Measurements from ENCODE around the gene DOK7.

Gene DOK7

DNA sequence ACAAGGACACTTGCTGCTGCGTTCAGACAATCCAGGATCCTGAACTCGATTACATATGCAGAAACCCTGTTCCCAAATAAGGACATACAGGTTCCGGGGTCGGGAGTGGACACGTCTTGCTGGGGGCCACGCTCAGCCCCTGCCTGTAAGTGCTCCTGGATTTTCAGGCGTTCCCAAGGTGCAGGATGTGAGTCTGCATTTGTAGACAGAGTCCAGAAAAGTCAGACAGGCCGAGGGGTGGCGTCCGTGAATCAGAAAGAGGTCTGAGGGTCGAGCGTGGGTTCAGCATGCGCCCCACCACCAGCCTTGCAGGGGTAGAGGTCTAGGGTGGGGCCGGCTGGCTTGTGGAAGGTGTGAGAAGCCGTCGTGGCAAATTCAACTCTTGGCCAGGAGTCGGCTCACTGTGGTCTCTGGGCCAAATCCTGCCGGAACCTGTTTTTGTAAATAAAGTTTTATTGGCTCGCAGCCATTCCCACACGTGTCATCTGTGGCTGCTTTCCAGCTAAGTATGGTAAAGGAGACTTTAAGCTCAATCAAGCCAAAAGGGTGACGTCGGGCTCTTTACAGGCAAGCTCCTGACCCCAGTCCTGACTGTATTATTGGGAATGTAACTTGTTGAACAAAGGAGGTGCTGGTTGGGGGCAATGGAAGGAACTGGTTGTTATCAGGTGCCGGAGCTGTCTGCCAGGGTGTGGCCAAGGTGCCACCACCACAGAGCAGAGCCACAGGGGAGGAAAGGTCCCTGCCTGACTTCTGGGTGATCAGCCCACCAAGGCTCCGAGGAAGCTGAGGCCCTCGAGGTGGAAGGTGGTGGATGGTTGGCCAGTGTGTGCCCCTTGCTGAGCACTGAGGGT is 7.4 kb downstream of the DOK7 start:
- no peak for TF ChIP-seq Cebpa-rat (IDR thresholded peaks at IDR 0.05)
- Histone ChIP-seq H3K36me3 (no peaks in the 10 kb centered on the region), H3K4me2 (no peak overlapping the region), H3K27ac (no peak overlapping the region), H3K4me3 (no peak overlapping the region), H4K20me1 (peaks cover 0 to 21% (median 0%) of the 10 kb centered on the region in 11 experiments; a peak in 4 of 22 replicates), H3K9me3 (replicated peaks in 1 of 11) (no peaks in the 10 kb centered on the region), H3K27me3 (peaks cover under 1 to 15% (median 5%) of the 10 kb centered on the region in 11 experiments; a peak in 14 of 22 replicates), H3K4me1 (peaks cover 0 to 38% (median 29%) of the 10 kb centered on the region in 10 experiments; a peak in 15 of 20 replicates), H3K9ac (no peak overlapping the region)

DNA sequence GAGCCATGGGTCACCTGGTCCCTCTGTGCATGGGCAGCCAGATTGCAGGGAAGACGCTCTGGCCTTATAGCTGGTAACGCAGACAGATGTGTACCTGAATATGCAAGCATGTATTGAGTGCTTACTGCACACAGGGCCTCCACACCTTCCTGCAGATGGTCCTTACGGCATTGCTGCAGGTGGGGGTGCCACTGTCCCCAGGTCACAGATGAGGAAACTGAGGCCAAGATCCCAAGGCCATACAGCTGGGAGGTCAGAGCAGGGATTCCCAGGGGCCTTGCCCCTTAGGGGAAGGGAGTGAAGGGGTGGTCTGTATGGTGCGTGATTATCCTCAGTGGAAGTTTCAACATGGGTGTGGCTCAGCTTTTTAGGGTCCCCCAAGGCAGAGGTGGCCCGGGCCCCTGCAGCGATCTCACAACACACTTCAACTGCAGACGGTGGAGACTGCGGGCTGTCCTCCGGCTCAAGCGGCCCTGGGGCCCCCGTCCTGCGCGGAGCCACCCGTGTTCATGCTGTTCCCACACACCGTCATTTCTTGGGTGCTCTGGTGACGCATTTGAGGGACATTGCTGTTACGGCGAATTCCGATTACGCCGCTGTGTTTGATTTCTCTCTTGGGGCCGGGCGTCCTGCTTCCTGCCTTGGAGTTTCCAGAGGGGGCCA is 8.1 kb downstream of the DOK7 start:
- H3K4me1 ChIP-seq, result peaks cover 0 to 31% (median 22%) of the 10 kb centered on the region in 10 experiments; a peak in 15 of 20 replicates
- no peak overlapping the region for H3K27ac ChIP-seq
- H3K4me2 ChIP-seq, result no peak overlapping the region
- peaks cover 0 to 18% (median 0%) of the 10 kb centered on the region in 11 experiments; a peak in 2 of 22 replicates for H4K20me1 ChIP-seq
- H3K9ac ChIP-seq, result no peak overlapping the region
- H3K9me3 ChIP-seq (replicated peaks in 1 of 11), result no peaks in the 10 kb centered on the region
- TF ChIP-seq Cebpa-rat (IDR thresholded peaks at IDR 0.05), result no peak
- H3K36me3 ChIP-seq, result no peaks in the 10 kb centered on the region
- H3K4me3 ChIP-seq, result no peak overlapping the region
- H3K27me3 ChIP-seq, result peaks cover 0 to 7% (median 0%) of the 10 kb centered on the region in 11 experiments; a peak in 2 of 22 replicates

GRCh38 chr4:3471886-3472285 is 8.8 kb downstream of the DOK7 start:
- H3K27me3 ChIP-seq, result peaks cover 0 to 5% (median 3%) of the 10 kb centered on the region in 11 experiments; a peak in 11 of 22 replicates
- H3K27ac ChIP-seq, result no peak overlapping the region
- TF ChIP-seq Cebpa-rat (IDR thresholded peaks at IDR 0.05), result no peak
- no peaks in the 10 kb centered on the region for H3K9me3 ChIP-seq (replicated peaks in 1 of 11)
- H3K4me2 ChIP-seq, result peak overlapping the region in 4 of 11 experiments; percentile 44 to 59 (median 51); a peak in 5 of 22 replicates
- H3K9ac ChIP-seq, result no peak overlapping the region
- peaks cover 0 to 31% (median 22%) of the 10 kb centered on the region in 10 experiments; a peak in 15 of 20 replicates for H3K4me1 ChIP-seq
- no peaks in the 10 kb centered on the region for H3K36me3 ChIP-seq
- H4K20me1 ChIP-seq, result peaks cover 0 to 24% (median 0%) of the 10 kb centered on the region in 11 experiments; a peak in 3 of 22 replicates
- no peak overlapping the region for H3K4me3 ChIP-seq

GRCh38 chr4:3472411-3473141 is 9.5 kb downstream of the DOK7 start:
- no peaks in the 10 kb centered on the region for H3K36me3 ChIP-seq
- H4K20me1 ChIP-seq, result peaks cover 0 to 31% (median 0%) of the 10 kb centered on the region in 11 experiments; a peak in 4 of 22 replicates
- no peak overlapping the region for H3K27ac ChIP-seq
- peaks cover 4 to 12% (median 10%) of the 10 kb centered on the region in 11 experiments; a peak in 18 of 22 replicates for H3K27me3 ChIP-seq
- no peak overlapping the region for H3K4me3 ChIP-seq
- no peaks in the 10 kb centered on the region for H3K9me3 ChIP-seq (replicated peaks in 1 of 11)
- H3K4me1 ChIP-seq, result peaks cover 0 to 38% (median 29%) of the 10 kb centered on the region in 10 experiments; a peak in 17 of 20 replicates
- no peak for TF ChIP-seq Cebpa-rat (IDR thresholded peaks at IDR 0.05)
- H3K4me2 ChIP-seq, result peak overlapping the region in 7 of 11 experiments; percentile 26 to 59 (median 45); a peak in 13 of 22 replicates
- H3K9ac ChIP-seq, result peak overlapping the region in 2 of 11 experiments; percentile 9 to 19; a peak in 1 of 22 replicates

DNA sequence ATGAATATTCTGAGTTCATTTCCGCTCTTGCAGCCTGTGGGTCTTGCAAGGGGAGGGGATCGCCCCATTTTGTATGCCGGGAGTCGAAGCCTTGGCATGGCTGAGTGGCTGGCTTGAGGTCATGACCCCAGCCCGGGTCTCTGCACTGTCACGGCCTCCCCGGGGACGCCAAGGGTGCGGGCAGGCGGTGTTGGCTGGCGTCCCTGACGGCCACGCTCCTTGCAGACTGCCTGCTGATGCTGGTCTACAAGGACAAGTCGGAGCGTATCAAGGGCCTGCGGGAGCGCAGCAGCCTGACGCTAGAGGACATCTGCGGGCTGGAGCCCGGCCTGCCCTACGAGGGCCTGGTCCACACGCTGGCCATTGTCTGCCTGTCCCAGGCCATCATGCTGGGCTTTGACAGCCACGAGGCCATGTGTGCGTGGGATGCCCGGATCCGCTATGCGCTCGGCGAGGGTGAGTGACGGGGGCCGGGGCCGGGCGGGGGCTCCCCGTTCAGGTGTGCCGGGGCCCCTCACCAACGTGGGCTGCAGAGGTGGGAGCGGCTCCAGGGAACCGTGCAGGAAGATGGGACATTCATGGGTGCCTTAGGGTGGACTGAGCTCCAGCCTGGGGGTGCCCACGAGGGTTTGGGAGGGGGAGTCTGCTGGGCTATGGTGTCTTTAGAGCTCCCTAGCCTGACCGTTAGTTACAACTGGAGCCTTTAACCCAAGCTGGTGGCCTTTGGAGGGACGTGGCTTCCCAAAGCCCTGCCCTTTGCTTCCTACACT is 10.3 kb downstream of the DOK7 start:
- Histone ChIP-seq H3K27ac (no peak overlapping the region), H3K27me3 (peaks cover 10 to 20% (median 18%) of the 10 kb centered on the region in 11 experiments; a peak in 19 of 22 replicates), H3K4me2 (peak overlapping the region in 7 of 11 experiments; percentile 26 to 59 (median 45); a peak in 13 of 22 replicates), H3K4me1 (peaks cover 0 to 46% (median 37%) of the 10 kb centered on the region in 10 experiments; a peak in 17 of 20 replicates), H3K9me3 (replicated peaks in 1 of 11) (no peaks in the 10 kb centered on the region), H3K36me3 (no peaks in the 10 kb centered on the region), H3K9ac (no peak overlapping the region; a peak in 1 of 22 replicates), H4K20me1 (peaks cover 0 to 38% (median 0%) of the 10 kb centered on the region in 11 experiments; a peak in 4 of 22 replicates), H3K4me3 (no peak overlapping the region)
- no peak for TF ChIP-seq Cebpa-rat (IDR thresholded peaks at IDR 0.05)

GRCh38 chr4:3473996-3474765 is 11.1 kb downstream of the DOK7 start:
- peaks cover 0 to 46% (median 0%) of the 10 kb centered on the region in 11 experiments; a peak in 5 of 22 replicates for H4K20me1 ChIP-seq
- H3K36me3 ChIP-seq, result no peaks in the 10 kb centered on the region
- TF ChIP-seq Cebpa-rat (IDR thresholded peaks at IDR 0.05), result no peak
- H3K4me3 ChIP-seq, result no peak overlapping the region
- peaks cover 10 to 26% (median 20%) of the 10 kb centered on the region in 11 experiments; a peak in 19 of 22 replicates for H3K27me3 ChIP-seq
- H3K4me2 ChIP-seq, result no peak overlapping the region
- peaks cover 0 to 50% (median 38%) of the 10 kb centered on the region in 10 experiments; a peak in 17 of 20 replicates for H3K4me1 ChIP-seq
- no peak overlapping the region for H3K27ac ChIP-seq
- H3K9ac ChIP-seq, result no peak overlapping the region
- no peaks in the 10 kb centered on the region for H3K9me3 ChIP-seq (replicated peaks in 1 of 11)

GRCh38 chr4:3475041-3475712 is 12.1 kb downstream of the DOK7 start:
- no peak for TF ChIP-seq Cebpa-rat (IDR thresholded peaks at IDR 0.05)
- Histone ChIP-seq H3K9me3 (replicated peaks in 1 of 11) (no peaks in the 10 kb centered on the region), H3K9ac (no peak overlapping the region; a peak in 1 of 22 replicates), H3K4me1 (peaks cover 0 to 51% (median 38%) of the 10 kb centered on the region in 10 experiments; a peak in 17 of 20 replicates), H3K36me3 (no peaks in the 10 kb centered on the region), H4K20me1 (peaks cover 0 to 53% (median 0%) of the 10 kb centered on the region in 11 experiments; a peak in 6 of 22 replicates), H3K27me3 (peaks cover 10 to 29% (median 20%) of the 10 kb centered on the region in 11 experiments; a peak in 19 of 22 replicates), H3K4me3 (no peak overlapping the region), H3K4me2 (no peak overlapping the region), H3K27ac (no peak overlapping the region)
